NCI-H345 (cell line): Measurements from ENCODE around the gene PKNOX2.
A peak's percentile ranks its signal among the peaks of the same experiment; 100 is the strongest.

ENCODE experiments used
- DNase-seq: peaks from one replicate; lab custom pipeline; 2025; lab: John Stamatoyannopoulos, UW

The PKNOX2 gene

DNA sequence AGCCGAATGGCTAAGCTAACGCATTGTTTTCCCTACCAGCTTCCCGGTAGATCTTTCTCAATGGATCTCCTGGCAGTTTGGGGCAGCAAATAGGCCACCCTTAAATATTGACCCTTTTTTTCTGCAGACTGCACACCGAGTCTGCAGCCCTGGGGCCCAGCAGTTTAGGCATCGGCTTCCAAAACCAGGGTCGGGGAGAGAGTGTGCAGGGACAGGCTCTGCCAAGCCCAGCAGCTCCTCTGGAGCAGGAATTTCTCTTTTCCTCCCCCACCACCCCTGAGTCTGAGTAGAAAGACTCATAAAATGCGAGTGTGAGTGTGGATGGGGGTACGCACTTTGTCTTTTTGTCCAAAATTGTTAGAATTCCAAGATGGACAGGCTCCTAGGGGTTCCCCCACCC is 218.3 kb downstream of the PKNOX2 start:
- no peak for DNase-seq

- DNase-seq: no peak
These were observed 220.3 kb downstream of the PKNOX2 start for GRCh38 chr11:125384825-125385224.

- DNase-seq: no peak
These were observed 223.3 kb downstream of the PKNOX2 start for GRCh38 chr11:125387901-125388300.

DNA sequence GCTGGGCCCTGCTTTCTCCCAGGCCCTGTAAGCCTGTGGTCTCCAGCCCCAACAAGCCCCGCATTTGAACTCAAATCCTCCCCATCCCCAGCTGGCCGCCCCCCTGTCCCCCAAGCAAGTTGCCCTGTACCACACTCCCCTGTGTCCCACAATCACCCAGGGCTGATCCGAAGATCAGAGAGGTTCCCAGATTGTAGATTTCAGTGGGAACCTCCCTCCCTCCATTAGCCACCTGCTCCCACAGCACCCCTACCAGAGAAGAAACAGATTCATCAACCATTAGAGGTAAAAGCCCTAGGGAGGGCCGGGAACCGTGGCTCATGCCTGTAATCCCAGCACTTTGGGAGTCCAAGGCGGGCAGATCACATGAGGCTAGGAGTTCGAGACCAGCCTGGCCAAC is 224.1 kb downstream of the PKNOX2 start:
- DNase-seq: no peak

DNA sequence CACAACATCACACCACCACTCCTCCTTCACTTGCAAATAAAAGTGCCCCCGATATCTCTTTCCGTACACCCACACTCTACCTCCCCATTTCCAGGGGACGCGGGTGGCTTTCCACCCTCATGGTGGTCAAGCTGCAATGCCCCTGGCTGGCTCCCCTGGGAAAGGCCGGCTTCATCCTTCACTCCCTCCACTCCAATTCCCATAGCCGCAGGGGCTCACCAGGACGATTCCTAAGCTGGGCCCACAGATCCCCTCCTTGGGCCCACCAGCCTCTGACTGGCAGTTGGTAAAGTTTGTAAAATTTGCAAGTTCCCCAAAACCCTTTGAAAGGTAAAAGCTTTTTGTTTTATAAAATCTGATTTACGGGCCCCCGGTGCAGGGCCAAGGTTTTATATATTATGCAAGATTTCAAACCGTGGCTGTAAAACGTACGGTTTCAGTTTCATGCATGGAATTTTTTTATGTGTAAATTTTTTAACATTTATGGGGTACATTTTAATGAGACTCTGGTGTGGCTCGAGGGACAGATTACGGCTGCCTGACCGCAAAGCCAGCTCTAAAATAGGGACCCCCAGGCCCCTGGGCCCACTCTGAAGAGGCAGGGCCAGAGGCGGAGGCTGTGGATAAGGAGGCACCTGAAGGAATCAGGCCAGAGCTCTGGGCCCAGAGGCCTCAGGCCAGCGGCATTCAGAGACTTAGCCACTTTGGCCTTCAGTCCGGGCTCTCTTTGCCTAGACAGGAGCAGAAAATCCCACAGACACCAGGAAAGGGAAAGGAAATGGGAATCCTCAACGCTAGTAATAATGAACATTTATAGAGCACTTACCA is 225.0 kb downstream of the PKNOX2 start:
- DNase-seq: no peak

DNA sequence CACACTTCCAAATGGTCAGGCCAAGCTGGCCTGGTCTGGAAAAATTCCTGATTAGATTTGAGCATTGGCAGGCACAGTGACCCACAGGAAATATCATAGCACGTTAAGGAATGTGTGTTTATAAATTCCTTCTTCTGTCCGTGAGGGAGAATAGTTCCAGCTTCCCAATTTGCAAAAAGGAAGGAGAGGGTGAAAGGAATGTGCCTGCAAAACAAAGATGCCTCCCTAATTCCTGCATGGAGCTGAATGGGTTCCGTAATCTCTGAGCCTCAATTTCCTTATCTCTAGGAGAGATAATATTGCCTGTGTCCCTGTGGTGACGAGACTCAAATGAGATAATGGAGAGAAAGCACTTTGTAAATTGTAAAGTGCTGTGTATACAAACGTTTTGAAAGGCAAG is 226.4 kb downstream of the PKNOX2 start:
- no peak for DNase-seq

DNA sequence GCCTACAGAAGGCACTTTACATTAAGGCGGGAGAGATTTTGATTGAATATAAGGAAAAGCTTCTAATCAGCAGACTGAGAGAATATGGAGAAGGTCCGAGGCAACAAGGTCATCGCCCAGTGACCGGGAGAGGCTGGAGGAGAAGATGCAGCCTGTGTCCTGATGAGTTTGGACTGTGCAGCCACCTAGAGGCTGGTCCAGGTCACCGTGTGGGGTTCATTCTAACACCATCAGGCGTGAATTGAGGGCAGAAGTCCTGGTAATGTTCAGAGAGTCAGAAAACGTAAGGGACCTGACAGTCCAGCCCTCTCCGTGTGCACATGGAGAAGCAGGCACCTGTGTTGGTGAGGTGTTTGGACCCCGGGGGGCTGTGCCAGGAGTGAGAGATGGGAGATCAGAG is 228.8 kb downstream of the PKNOX2 start:
- no peak for DNase-seq

DNA sequence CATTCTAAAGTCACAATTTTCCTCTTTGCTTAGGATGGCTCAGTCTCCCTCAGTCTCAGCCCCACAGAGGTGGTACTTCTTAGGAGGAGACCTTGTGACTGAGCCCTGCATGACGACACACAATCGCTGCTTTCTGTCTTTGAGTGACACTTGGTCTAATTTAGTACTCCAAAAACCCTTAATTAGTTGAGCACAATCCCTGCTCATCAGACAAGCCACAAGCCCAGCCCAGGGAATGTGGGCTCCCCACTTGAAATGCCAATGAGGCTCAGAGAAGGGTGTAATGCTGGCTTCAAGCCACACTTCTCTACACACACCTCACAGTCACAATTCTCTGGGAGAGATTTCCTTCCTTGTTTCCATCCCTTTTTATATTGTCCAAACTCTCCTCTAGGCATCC is 229.7 kb downstream of the PKNOX2 start:
- no peak for DNase-seq

GRCh38 chr11:125397421-125397820 is 232.9 kb downstream of the PKNOX2 start:
- no peak for DNase-seq

DNA sequence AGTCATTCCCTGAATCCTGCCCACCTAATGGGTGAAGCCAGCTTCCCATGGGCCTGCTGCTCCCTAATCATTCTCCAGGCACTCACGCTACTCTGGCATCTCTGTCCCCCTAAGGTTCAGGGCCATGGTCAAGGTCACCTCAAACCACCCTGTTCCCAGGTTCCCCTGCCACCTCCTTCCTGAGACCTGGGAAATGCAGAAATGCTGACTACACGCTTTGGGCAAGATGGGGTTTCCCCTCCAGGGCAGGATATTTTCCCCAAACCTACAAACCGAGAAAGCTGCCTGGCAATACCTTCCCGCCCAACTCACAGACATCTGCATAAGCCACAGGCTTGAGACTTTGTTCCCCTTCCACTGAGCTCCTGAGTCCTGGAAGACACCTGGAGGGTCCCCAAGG is 233.9 kb downstream of the PKNOX2 start:
- DNase-seq: no peak

DNA sequence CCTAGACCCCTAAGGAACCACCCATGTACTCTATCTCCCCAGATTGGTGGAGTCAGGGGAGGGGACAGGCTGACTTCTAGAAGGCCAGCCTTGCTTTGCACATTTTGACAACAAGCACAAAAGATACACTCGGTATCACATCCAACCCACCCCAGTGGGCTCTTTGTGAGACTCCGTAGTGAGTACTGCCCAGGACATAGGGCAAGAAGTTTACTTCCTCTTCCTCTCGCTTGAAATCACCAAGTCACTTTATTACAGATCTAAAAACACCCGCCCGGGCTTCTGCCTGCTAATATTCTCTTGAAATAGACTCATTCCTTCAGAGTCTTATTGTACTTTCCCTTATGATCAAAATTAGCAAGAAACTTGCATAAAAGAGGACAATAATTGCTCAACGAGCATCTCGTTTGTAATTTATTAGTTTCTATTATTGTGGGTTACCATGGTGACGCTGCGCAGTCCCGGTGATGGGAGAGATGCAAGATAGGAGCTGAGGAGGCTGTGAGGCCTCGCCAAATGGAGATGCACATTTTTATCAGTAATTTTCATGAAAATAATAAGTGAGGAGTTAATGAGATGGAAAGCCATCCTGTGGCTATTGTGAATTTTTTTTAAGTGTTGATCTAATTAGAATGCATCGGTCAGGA is 234.6 kb downstream of the PKNOX2 start:
- DNase-seq: no peak

DNA sequence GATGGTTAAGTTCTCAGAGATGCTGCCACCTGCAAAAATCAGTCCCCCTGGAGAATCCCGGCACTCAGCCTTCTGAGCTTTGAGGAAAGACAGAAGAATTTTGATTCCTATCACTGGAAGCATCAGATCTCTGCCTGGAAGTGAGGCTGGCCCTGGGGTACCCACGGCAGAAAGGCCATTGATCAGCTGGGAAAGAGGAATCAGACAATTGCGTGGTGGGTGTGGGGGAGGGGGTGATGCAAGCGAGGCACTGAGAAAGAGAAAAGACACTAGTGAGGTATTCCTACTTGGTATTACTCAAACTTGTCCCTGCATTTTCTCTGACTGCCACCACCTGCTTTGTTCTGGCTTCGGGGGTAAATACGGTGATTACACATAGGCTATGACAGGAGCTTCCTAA is 235.4 kb downstream of the PKNOX2 start:
- no peak for DNase-seq

- DNase-seq: no peak
These were observed 236.7 kb downstream of the PKNOX2 start for GRCh38 chr11:125401235-125401634.

DNA sequence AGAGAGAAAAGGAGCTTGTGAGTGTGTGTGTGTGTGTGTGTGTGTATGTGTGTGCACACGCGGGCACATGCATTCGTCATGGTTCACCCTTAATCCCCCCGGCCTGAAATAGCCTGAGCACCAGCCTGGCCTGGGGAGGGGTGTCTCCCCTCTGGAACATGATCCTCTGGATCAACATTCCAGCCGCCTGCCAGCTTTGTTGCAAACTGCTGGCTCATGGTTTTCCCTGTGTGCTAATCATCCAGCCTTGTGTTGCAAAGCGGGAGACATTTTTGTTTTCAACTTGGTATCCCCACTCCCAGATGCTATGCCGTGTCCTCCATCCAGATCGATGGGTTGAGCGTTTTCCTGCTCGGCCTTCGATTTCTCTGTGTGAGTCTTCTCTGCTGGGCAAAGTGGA is 237.2 kb downstream of the PKNOX2 start:
- no peak for DNase-seq

GRCh38 chr11:125402435-125402834 is 237.9 kb downstream of the PKNOX2 start:
- DNase-seq: no peak

GRCh38 chr11:125404157-125404810 is 239.7 kb downstream of the PKNOX2 start:
- DNase-seq: no peak

- DNase-seq: peak; percentile 50
These were observed 240.6 kb downstream of the PKNOX2 start for GRCh38 chr11:125404811-125405790.

DNA sequence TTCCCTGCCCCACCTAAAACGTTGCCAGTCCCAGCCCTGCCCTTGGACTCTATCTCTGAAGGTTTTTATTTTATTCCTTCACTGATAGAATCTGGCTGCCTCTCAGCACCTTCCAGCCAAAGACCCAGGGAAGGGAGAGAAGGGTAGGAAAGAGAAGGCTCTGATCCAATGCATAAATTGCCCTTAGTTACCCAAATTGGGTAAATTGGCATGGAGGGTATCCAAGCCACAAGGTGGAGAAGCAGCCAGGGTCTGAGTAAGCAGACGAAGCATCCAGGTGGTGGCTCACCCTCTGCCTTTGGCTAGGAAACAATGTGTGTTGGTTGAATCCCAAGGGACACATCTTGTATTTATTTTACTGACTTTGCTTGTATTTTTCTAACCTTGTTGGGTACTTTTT is 242.5 kb downstream of the PKNOX2 start:
- DNase-seq: no peak

DNA sequence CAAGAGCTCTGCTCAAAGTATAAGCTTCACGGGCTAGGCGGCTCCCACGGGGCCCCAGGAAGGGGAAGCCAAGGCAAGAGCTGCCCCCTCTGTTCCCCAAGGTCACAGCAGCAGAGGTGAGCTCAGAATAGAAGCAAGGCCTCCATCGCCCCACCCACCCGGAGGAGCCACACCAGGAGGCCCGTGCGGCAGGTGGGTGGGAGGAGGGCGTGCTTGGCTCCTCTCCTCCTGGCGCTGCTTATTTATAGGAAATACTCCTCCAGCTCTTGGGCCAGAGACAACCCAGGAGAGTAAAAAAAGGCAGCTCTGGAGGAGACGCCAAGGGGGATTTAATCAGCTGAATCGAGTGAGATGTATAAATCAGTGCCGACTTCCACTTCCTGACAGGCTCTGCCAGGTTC is 243.8 kb downstream of the PKNOX2 start:
- no peak for DNase-seq

GRCh38 chr11:125410091-125410490 is 245.5 kb downstream of the PKNOX2 start:
- no peak for DNase-seq

- DNase-seq: no peak
These were observed 247.6 kb downstream of the PKNOX2 start for GRCh38 chr11:125412177-125412496.

DNA sequence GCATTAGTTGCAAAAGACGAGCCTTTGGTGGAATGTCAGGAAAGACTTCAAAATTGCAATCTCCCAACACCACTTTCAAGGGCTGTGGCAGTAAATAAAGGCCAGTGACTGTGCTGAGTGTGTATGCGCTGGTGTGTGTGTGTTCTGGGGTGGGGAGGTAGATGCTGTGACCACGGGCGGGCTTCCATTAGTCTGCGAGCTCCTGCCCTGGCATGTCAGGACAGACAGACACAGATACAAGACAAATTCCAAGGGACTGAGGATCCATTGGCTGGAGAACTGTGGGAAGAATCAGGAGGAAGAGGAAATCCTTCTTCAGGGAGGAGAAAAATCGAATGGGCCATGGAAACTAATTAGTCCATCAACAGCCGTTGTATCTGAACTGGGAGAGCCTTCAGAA is 248.0 kb downstream of the PKNOX2 start:
- no peak for DNase-seq
